ENCODE measurements around the gene ZBTB40. TPM values are rescaled to one million over a fixed set of nuclear protein-coding genes. Genes with fewer than 3 reads are reported as not detected.

Gene ZBTB40
- total and polyA plus RNA-seq, 2 of the 13 experiments (the other 11 are each of a cell fraction or from before 2014, with no cell fraction given) = 8.8 to 16.5 TPM

- Histone ChIP-seq H2AFZ (ENCODE audit: low read length) (no peak overlapping the region), H3K27me3 (ENCODE audit: control insufficient read depth in 1 of 2, insufficient read depth in 2 of 2, low read length in 2 of 2) (peaks cover 18 to 86% of the 10 kb centered on the region in 2 experiments), H3K4me3 (replicated peaks in 1 of 3; ENCODE audit: insufficient read depth in 1 of 3, low read depth in 2 of 3, low read length in 3 of 3) (no peak overlapping the region), H3K36me3 (replicated peaks in 1 of 2; ENCODE audit: control insufficient read depth in 1 of 2, insufficient read depth in 2 of 2, low read length in 2 of 2) (no peaks in the 10 kb centered on the region), H3K9ac (ENCODE audit: insufficient read depth, low read depth, low read length) (no peak overlapping the region), H3K9me3 (ENCODE audit: low read length) (no peaks in the 10 kb centered on the region), H3K4me1 (ENCODE audit: insufficient read depth, low read length) (peaks cover 12% of the 10 kb centered on the region; the same call in 1 of the 2 replicates), H3K27ac (ENCODE audit: extremely low read length, insufficient read depth, low read length) (no peak overlapping the region), H3K4me2 (ENCODE audit: low read depth, low read length) (no peak overlapping the region), H4K20me1 (ENCODE audit: insufficient read depth, low read length) (peaks cover 3% of the 10 kb centered on the region; the same call in 1 of the 2 replicates), H3K79me2 (ENCODE audit: insufficient read depth, low read length) (no peaks in the 10 kb centered on the region)
- ChIA-PET CTCF (ENCODE audit: low intra/inter-chr PET ratio, low total read pairs) (no interaction called here), POLR2A (no interaction called here)
- BruUV-seq (replicated peaks) = no TSS peak
- TF ChIP-seq ZNF788 (CRISPR knock-in tag; IDR thresholded peaks at IDR 0.05; ENCODE audit: borderline replicate concordance) = no peak
- no peak for TF ChIP-seq ELF3 (CRISPR knock-in tag; IDR thresholded peaks at IDR 0.05)
- no peak for TF ChIP-seq IRX3 (CRISPR knock-in tag; IDR thresholded peaks at IDR 0.05; ENCODE audit: borderline replicate concordance, low read depth)
- TF ChIP-seq ATF7 (IDR thresholded peaks at IDR 0.05) = no peak
- no peak for TF ChIP-seq ATF7 (CRISPR knock-in tag; IDR thresholded peaks at IDR 0.05)
- TF ChIP-seq ISX (CRISPR knock-in tag; conservative IDR thresholded peaks at IDR 0.05) = no peak
- TF ChIP-seq FOXK1 (CRISPR knock-in tag; IDR thresholded peaks at IDR 0.05; ENCODE audit: borderline replicate concordance, low read depth) = no peak
- no peak for TF ChIP-seq MLX (CRISPR knock-in tag; IDR thresholded peaks at IDR 0.05)
- no peak for TF ChIP-seq NCOA5 (CRISPR knock-in tag; IDR thresholded peaks at IDR 0.05)
- TF ChIP-seq ZNF550 (CRISPR knock-in tag; IDR thresholded peaks at IDR 0.05; ENCODE audit: borderline replicate concordance) = no peak
- TF ChIP-seq ZNF333 (CRISPR knock-in tag; IDR thresholded peaks at IDR 0.05; ENCODE audit: borderline replicate concordance) = no peak
- TF ChIP-seq ZNF563 (CRISPR knock-in tag; IDR thresholded peaks at IDR 0.05) = no peak
- TF ChIP-seq ZNF24 (IDR thresholded peaks at IDR 0.05) = no peak
- TF ChIP-seq ZNF552 (CRISPR knock-in tag; IDR thresholded peaks at IDR 0.05; ENCODE audit: borderline replicate concordance) = no peak
- no peak for TF ChIP-seq CHD4 (IDR thresholded peaks at IDR 0.05; ENCODE audit: borderline replicate concordance, low read length)
- no peak for TF ChIP-seq ZNF225 (CRISPR knock-in tag; IDR thresholded peaks at IDR 0.05)
- no peak for TF ChIP-seq ZNF598 (CRISPR knock-in tag; IDR thresholded peaks at IDR 0.05; ENCODE audit: borderline replicate concordance)
- no peak for TF ChIP-seq FOXM1 (CRISPR knock-in tag; IDR thresholded peaks at IDR 0.05)
- no peak for TF ChIP-seq KDM5A (IDR thresholded peaks at IDR 0.05; ENCODE audit: borderline replicate concordance, low read length)
- no peak for TF ChIP-seq RNF219 (CRISPR knock-in tag; IDR thresholded peaks at IDR 0.05)
- 3% methylated on average over 4 of the region's 5 CpGs for WGBS (ENCODE audit: low lambda C conversion rate)
- in situ Hi-C loops (cut with HindIII; ENCODE audit: extremely low pct_ligation_motif_present, low pct_unique_long_range_greater_than_20kb) = no loop called here
- ATAC-seq = no peak
- DNase-seq (ENCODE audit: low spot score) = no peak
- no peak for FAIRE-seq
- intact Hi-C loops (cut with micrococcal nuclease; ENCODE audit: unreplicated experiment) = no loop called here
These were observed 100.4 kb downstream of the ZBTB40 start for GRCh38 chr1:22552021-22552420.

Measured in HepG2 (cell line).